Endodermal cell (in vitro differentiated cells): Measurements from ENCODE around the gene CCDC88C. TPM values are rescaled to one million over a fixed set of nuclear protein-coding genes. Genes with fewer than 3 reads are reported as not detected.

Source experiments
- DNase-seq: peaks from one replicate; pipeline ENCODE4 v3.0.0-alpha.2; 2017
- H3K27ac ChIP-seq: 2 replicates; pipeline ENCODE4 v1.5.1; 2013; ENCODE audit warnings: mild to moderate bottlenecking, low read depth, low read length, moderate library complexity
- H3K27me3 ChIP-seq: 2 replicates; pipeline ENCODE4 v1.6.1; 2013; ENCODE audit warnings: mild to moderate bottlenecking, low read length, moderate library complexity; ENCODE audit not compliant: insufficient read depth, control insufficient read depth, poor library complexity, severe bottlenecking
- H3K36me3 ChIP-seq: 2 replicates; pipeline ENCODE4 v1.7.0; 2013; ENCODE audit warnings: mild to moderate bottlenecking, low read length, moderate library complexity; ENCODE audit not compliant: control insufficient read depth, insufficient read depth
- H3K4me1 ChIP-seq: one replicate; pipeline ENCODE4 v1.7.0; 2013; ENCODE audit warnings: low read length; ENCODE audit not compliant: control insufficient read depth, insufficient read depth
- H3K4me3 ChIP-seq: 2 replicates; pipeline ENCODE4 v1.5.1; 2013; ENCODE audit warnings: mild to moderate bottlenecking, low read length, moderate library complexity
- H3K9ac ChIP-seq: 2 replicates; pipeline ENCODE4 v1.6.1; 2013; ENCODE audit warnings: mild to moderate bottlenecking, low read length, moderate library complexity; ENCODE audit not compliant: poor library complexity, severe bottlenecking; ENCODE audit errors: extremely low read depth
- H3K9me3 ChIP-seq: 2 replicates; pipeline ENCODE4 v1.6.1; 2013; ENCODE audit warnings: mild to moderate bottlenecking, low read length, moderate library complexity; ENCODE audit not compliant: control insufficient read depth
- H3K27ac Mint-ChIP-seq: 2 replicates; pipeline ENCODE4 v1.8.0; 2020; ENCODE audit warnings: mixed read lengths
- H3K27me3 Mint-ChIP-seq: 2 replicates; pipeline ENCODE4 v1.8.0; 2021; ENCODE audit warnings: mild to moderate bottlenecking, mixed read lengths; ENCODE audit not compliant: insufficient read depth
- H3K36me3 Mint-ChIP-seq: 2 replicates; pipeline ENCODE4 v1.8.0; 2020; ENCODE audit warnings: low read depth, mixed read lengths
- H3K4me1 Mint-ChIP-seq: 2 replicates; pipeline ENCODE4 v1.8.0; 2020; ENCODE audit warnings: mixed read lengths
- H3K4me3 Mint-ChIP-seq: 2 replicates; pipeline ENCODE4 v1.8.0; 2020; ENCODE audit warnings: mild to moderate bottlenecking, moderate library complexity, mixed read lengths
- H3K9me3 Mint-ChIP-seq: 2 replicates; pipeline ENCODE4 v1.8.0; 2020; ENCODE audit warnings: mild to moderate bottlenecking, mixed read lengths
- CTCF ChIP-seq: fragments of 200-600 bp; sonication (generic); conservative IDR thresholded peaks from 2 replicates; pipeline ENCODE4 v1.5.0; 2021; ENCODE audit warnings: antibody characterized with exemption, mild to moderate bottlenecking
- WGBS, 2 experiments: methylation state at CpG; one replicate each; pipeline versions ENCODE4 v1.1.5 to v1.1.7; 2013; ENCODE audit warnings: missing lambda C conversion rate in 2 of 2, mixed read lengths in 1 of 2; ENCODE audit not compliant: insufficient coverage in 1 of 2, insufficient read length in 1 of 2; 5-methylcytosine and 5-hydroxymethylcytosine counted together
- total RNA-seq, 2 donors: library from RNA; stranded (reverse); fragmentation: NEBNext Ultra II Directional in 1 of 2; extraction: Animal tissue kit (Norgen Biotek cat#: 25700) in 1 of 2; gene quantifications; 2 replicates in 1 of 2; 3 replicates in 1 of 2; pipeline ENCODE4 v1.2.1, GENCODE V29; 2021

CCDC88C gene
- total RNA-seq, 2 donors from 2014 or later, result 50.0 to 50.5 TPM

GRCh38 chr14:91229743-91230200 lies 187.8 kb downstream of the CCDC88C start:
- H3K9me3 ChIP-seq, result peaks cover 15% of the 10 kb centered on the region
- H3K9me3 Mint-ChIP-seq, result peaks cover 10% of the 10 kb centered on the region
- H3K27ac Mint-ChIP-seq, result no peak overlapping the region
- H3K27ac ChIP-seq, result no peak overlapping the region
- 88 to 95% methylated on average over 3 to 6 of the region's 6 CpGs for WGBS, 2 experiments
- H3K27me3 Mint-ChIP-seq, result no peaks in the 10 kb centered on the region
- H3K4me3 ChIP-seq, result no peak overlapping the region
- no peaks in the 10 kb centered on the region for H3K27me3 ChIP-seq
- no peak for TF ChIP-seq CTCF
- no peaks in the 10 kb centered on the region for H3K4me1 ChIP-seq
- no peaks in the 10 kb centered on the region for H3K4me1 Mint-ChIP-seq
- H3K36me3 Mint-ChIP-seq, result peaks cover 13% of the 10 kb centered on the region
- no peak overlapping the region for H3K9ac ChIP-seq
- no peak overlapping the region for H3K4me3 Mint-ChIP-seq
- DNase-seq, result no peak
- no peaks in the 10 kb centered on the region for H3K36me3 ChIP-seq

DNA sequence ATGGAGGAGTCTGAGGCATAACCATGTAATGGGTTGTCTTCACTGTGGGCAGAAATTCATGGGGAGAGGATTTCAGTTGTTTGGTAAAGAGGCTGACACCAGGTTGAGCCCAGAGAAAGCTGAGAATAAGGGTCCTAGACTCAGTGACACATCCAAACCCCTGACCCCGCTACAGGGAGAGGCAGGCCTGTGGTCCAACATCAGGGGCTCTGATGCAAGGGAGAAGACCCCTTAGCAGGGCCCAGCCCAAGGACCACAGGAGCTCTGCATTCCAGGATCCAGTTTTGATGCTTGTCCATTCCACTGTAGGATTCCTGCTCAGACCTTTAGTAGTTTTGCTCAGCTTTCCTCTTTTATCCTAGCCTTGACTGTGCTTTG lies 188.6 kb downstream of the CCDC88C start:
- peaks cover 10% of the 10 kb centered on the region for H3K9me3 Mint-ChIP-seq
- no peak for DNase-seq
- WGBS, 2 experiments, result 94 to 100% methylated on average over 1 of the region's 1 CpG
- H3K4me3 Mint-ChIP-seq, result no peak overlapping the region
- TF ChIP-seq CTCF, result no peak
- Histone ChIP-seq H3K36me3 (no peaks in the 10 kb centered on the region), H3K27me3 (no peaks in the 10 kb centered on the region), H3K9me3 (peaks cover 15% of the 10 kb centered on the region), H3K4me1 (no peaks in the 10 kb centered on the region), H3K4me3 (no peak overlapping the region), H3K9ac (no peak overlapping the region), H3K27ac (no peak overlapping the region)
- no peaks in the 10 kb centered on the region for H3K4me1 Mint-ChIP-seq
- no peaks in the 10 kb centered on the region for H3K27me3 Mint-ChIP-seq
- H3K36me3 Mint-ChIP-seq, result peaks cover 13% of the 10 kb centered on the region
- no peak overlapping the region for H3K27ac Mint-ChIP-seq

GRCh38 chr14:91228112-91229004 lies 189.3 kb downstream of the CCDC88C start:
- H3K4me1 ChIP-seq, result no peaks in the 10 kb centered on the region
- Mint-ChIP-seq H3K4me3 (no peak overlapping the region), H3K9me3 (peaks cover 10% of the 10 kb centered on the region), H3K4me1 (no peaks in the 10 kb centered on the region), H3K27ac (no peak overlapping the region), H3K36me3 (peaks cover 13% of the 10 kb centered on the region), H3K27me3 (no peaks in the 10 kb centered on the region)
- no peak overlapping the region for H3K9ac ChIP-seq
- H3K27me3 ChIP-seq, result no peaks in the 10 kb centered on the region
- no peak for TF ChIP-seq CTCF
- peaks cover 15% of the 10 kb centered on the region for H3K9me3 ChIP-seq
- no peaks in the 10 kb centered on the region for H3K36me3 ChIP-seq
- peak; percentile 83 for DNase-seq
- WGBS, 2 experiments, result 88 to 90% methylated on average over 14 of the region's 14 CpGs
- no peak overlapping the region for H3K27ac ChIP-seq
- H3K4me3 ChIP-seq, result no peak overlapping the region
